Panc1 (cell line): Measurements from ENCODE around the gene SAMM50. TPM values are rescaled to one million over a fixed set of nuclear protein-coding genes. Genes with fewer than 3 reads are reported as not detected.

Source experiments
- ATAC-seq: fragments of 200-7000 bp; cut with Tn5 transposase; 2 replicates; pipeline ENCODE4 v1.9.1; 2020; ENCODE audit warnings: mild to moderate bottlenecking, moderate library complexity
- BruUV-seq: library from RNA; stranded (reverse); fragments of 400-500 nt; replicated peaks from 2 replicates; lab custom pipeline; 2021; lab: Mats Ljungman, UMichigan
- CTCF ChIA-PET: fragments of 300-600 bp; sonication (Branson Sonifier 250); formaldehyde crosslinking; loops from one replicate; lab custom pipeline; 2022; ENCODE audit warnings: antibody characterized with exemption; lab: Charles Lee
- POLR2A ChIA-PET: fragments of 300-600 bp; sonication (Branson Sonifier 250); formaldehyde crosslinking; loops from one replicate; lab custom pipeline; 2022; ENCODE audit warnings: antibody characterized with exemption; lab: Charles Lee
- DNase-seq: peaks from one replicate; pipeline ENCODE4 v3.0.0-alpha.2; 2010; ENCODE audit warnings: low read depth, low spot score
- H3K27ac ChIP-seq: 2 replicates; pipeline ENCODE4 v1.5.1; 2011; ENCODE audit warnings: mild to moderate bottlenecking, low read length, inconsistent platforms
- H3K27me3 ChIP-seq: fragments of 200-500 bp; sonication (Bioruptor generic); 2 replicates; pipeline ENCODE4 v1.6.0; 2014; ENCODE audit warnings: low read length, inconsistent platforms; ENCODE audit not compliant: control insufficient read depth, insufficient read depth
- H3K36me3 ChIP-seq: fragments of 200-500 bp; sonication (Bioruptor generic); 2 replicates; pipeline ENCODE4 v1.5.1; 2014; ENCODE audit warnings: inconsistent platforms, mild to moderate bottlenecking, low read length, moderate library complexity; ENCODE audit not compliant: control insufficient read depth, insufficient read depth
- H3K4me1 ChIP-seq: 2 replicates; pipeline ENCODE4 v1.5.1; 2011; ENCODE audit warnings: inconsistent platforms, mild to moderate bottlenecking, low read length, moderate library complexity; ENCODE audit not compliant: control insufficient read depth, insufficient read depth
- H3K4me3 ChIP-seq, 2 experiments: 2 replicates each; pipeline ENCODE4 v1.5.1; 2011 to 2012; ENCODE audit warnings: low read depth in 2 of 2, low read length in 2 of 2, mild to moderate bottlenecking in 2 of 2, inconsistent platforms in 1 of 2, moderate library complexity in 1 of 2
- H3K9me3 ChIP-seq: fragments of 200-500 bp; sonication (Bioruptor generic); 2 replicates; pipeline ENCODE4 v1.5.1; 2014; ENCODE audit warnings: low read depth, mild to moderate bottlenecking, inconsistent platforms, low read length, moderate library complexity; ENCODE audit not compliant: control insufficient read depth, insufficient read depth
- POLR2AphosphoS5 ChIP-seq: IDR thresholded peaks from 2 replicates; pipeline ENCODE4 v1.6.1; 2012; ENCODE audit warnings: mild to moderate bottlenecking, low read depth, low read length, moderate library complexity
- REST ChIP-seq, 2 experiments: IDR thresholded peaks; 2 replicates each; pipeline ENCODE4 v1.6.1; 2011 to 2012; ENCODE audit warnings: low read depth in 2 of 2, control low read depth in 1 of 2, low read length in 1 of 2, mild to moderate bottlenecking in 1 of 2, moderate library complexity in 1 of 2; ENCODE audit not compliant: insufficient read depth in 1 of 2
- SIN3A ChIP-seq: IDR thresholded peaks from 2 replicates; pipeline ENCODE4 v1.6.1; 2012; ENCODE audit warnings: low read depth, mild to moderate bottlenecking, low read length, moderate library complexity, borderline replicate concordance; ENCODE audit not compliant: insufficient read depth
- TCF7L2 ChIP-seq: IDR thresholded peaks from 2 replicates; pipeline ENCODE4 v1.6.1; 2011; ENCODE audit warnings: mild to moderate bottlenecking, low read depth, low read length, inconsistent platforms
- in situ Hi-C: cut with HindIII; loops from 2 replicates; pipeline ENCODE4 v1.10.0; 2016; ENCODE audit warnings: low sequenced_read_pairs, low pct_unique_long_range_greater_than_20kb
- intact Hi-C: fragments of 100-400 bp; cut with micrococcal nuclease; formaldehyde crosslinking; loops from one replicate; pipeline ENCODE4 v1.10.0; 2022; ENCODE audit not compliant: unreplicated experiment
- total RNA-seq: library from RNA; stranded (reverse); gene quantifications from one replicate; pipeline ENCODE4 v1.2.1, GENCODE V29; 2021; ENCODE audit not compliant: unreplicated experiment
- TF ChIP-seq, protein P1 (sequence below): fragments of 450-650 bp; IDR thresholded peaks from 2 replicates; pipeline ENCODE4 v1.5.1; 2017; ENCODE audit warnings: mild to moderate bottlenecking

SAMM50 gene
- total RNA-seq, 1 experiment from 2014 or later, result 40.5 TPM

GRCh38 chr22:44001521-44001920 is 46.3 kb downstream of the SAMM50 start:
- DNase-seq (no peak), ATAC-seq (no peak)
- Histone ChIP-seq H3K4me3 (no peak overlapping the region), H3K27ac (no peak overlapping the region), H3K4me1 (no peaks in the 10 kb centered on the region), H3K9me3 (peaks cover 4% of the 10 kb centered on the region; the same call in 1 of the 2 replicates), H3K27me3 (no peaks in the 10 kb centered on the region), H3K36me3 (no peaks in the 10 kb centered on the region)
- ChIA-PET CTCF (no interaction called here), POLR2A (no interaction called here)
- TF ChIP-seq, protein P1, sequence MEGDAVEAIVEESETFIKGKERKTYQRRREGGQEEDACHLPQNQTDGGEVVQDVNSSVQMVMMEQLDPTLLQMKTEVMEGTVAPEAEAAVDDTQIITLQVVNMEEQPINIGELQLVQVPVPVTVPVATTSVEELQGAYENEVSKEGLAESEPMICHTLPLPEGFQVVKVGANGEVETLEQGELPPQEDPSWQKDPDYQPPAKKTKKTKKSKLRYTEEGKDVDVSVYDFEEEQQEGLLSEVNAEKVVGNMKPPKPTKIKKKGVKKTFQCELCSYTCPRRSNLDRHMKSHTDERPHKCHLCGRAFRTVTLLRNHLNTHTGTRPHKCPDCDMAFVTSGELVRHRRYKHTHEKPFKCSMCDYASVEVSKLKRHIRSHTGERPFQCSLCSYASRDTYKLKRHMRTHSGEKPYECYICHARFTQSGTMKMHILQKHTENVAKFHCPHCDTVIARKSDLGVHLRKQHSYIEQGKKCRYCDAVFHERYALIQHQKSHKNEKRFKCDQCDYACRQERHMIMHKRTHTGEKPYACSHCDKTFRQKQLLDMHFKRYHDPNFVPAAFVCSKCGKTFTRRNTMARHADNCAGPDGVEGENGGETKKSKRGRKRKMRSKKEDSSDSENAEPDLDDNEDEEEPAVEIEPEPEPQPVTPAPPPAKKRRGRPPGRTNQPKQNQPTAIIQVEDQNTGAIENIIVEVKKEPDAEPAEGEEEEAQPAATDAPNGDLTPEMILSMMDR, result no peak
- TF ChIP-seq TCF7L2 (no peak), POLR2AphosphoS5 (no peak), SIN3A (no peak), REST (IDR thresholded peaks at IDR 0.05; ENCODE audit: insufficient read depth in 1 of 2, low read depth in 2 of 2, low read length in 1 of 2) (no peak)
- BruUV-seq, result no TSS peak
- in situ Hi-C loops (no loop called here), intact Hi-C loops (no loop called here)

GRCh38 chr22:44002324-44002723 is 47.1 kb downstream of the SAMM50 start:
- no peaks in the 10 kb centered on the region for H3K27me3 ChIP-seq
- ATAC-seq, result no peak
- no TSS peak for BruUV-seq
- no peak overlapping the region for H3K4me3 ChIP-seq
- no peaks in the 10 kb centered on the region for H3K4me1 ChIP-seq
- H3K36me3 ChIP-seq, result no peaks in the 10 kb centered on the region
- DNase-seq, result no peak
- no peak overlapping the region for H3K27ac ChIP-seq
- TF ChIP-seq, protein P1, result no peak
- TF ChIP-seq REST (IDR thresholded peaks at IDR 0.05; ENCODE audit: insufficient read depth in 1 of 2, low read depth in 2 of 2, low read length in 1 of 2) (no peak), TCF7L2 (no peak), POLR2AphosphoS5 (no peak), SIN3A (no peak)
- POLR2A ChIA-PET, result no interaction called here
- H3K9me3 ChIP-seq, result peaks cover 4% of the 10 kb centered on the region; the same call in 1 of the 2 replicates
- CTCF ChIA-PET, result no interaction called here
- intact Hi-C loops (no loop called here), in situ Hi-C loops (no loop called here)
